ENCODE data around the gene NEMP2. TPM values are rescaled to one million over a fixed set of nuclear protein-coding genes. Genes with fewer than 3 reads are reported as not detected.

Gene NEMP2
- total RNA-seq, 1 donor from 2014 or later, result 13.8 TPM

DNA sequence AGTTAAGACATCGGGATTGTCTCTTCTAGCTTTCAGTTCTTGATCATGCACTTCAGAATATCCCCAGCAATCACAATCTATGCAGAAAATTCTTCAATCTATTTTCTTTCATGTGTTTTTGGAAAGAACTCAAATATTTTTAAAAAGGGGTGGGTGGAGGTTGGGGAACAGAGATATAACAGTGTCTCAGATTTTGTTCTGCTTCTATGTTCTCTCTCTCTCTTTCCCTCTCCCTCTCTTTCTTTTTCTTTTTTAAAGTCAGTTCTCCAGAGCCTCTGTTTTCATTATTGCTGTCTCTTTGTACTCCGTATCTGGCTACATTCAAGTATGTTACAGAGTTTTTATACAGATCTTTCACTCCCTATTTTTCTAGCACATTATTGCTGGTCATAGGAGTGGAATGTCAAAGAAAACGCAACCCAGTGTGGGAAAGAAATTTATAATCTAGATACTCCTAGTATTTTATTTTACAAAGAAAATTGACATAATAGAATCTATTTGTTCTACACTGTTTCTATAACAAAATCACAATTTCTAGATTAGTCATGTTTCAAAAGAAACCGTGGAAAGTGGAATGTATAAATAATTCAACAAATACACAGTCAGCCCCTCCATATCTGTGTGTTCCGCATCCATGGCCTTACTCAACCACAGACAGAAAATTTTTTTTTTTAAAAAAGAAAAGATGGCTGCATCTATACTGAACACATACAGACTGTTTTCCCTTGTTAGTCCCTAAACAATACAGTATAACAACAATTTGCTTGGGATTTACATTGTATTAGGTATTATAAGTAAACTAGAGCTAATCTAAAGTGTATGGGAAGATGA is 11.2 kb upstream of the NEMP2 start:
- H3K9me3 Mint-ChIP-seq, result peaks cover 21% of the 10 kb centered on the region
- Histone ChIP-seq H3K27ac (no peak overlapping the region), H3K9ac (no peak overlapping the region), H3F3A (ENCODE audit: low read depth) (no peaks in the 10 kb centered on the region), H3K36me3 (no peaks in the 10 kb centered on the region), H3K79me2 (ENCODE audit: low read depth) (no peaks in the 10 kb centered on the region), H2AFZ (replicated peaks) (no peak overlapping the region), H3K4me3 (no peak overlapping the region), H3K9me3 (ENCODE audit: low read depth) (peaks cover under 1% of the 10 kb centered on the region), H3K4me2 (no peak overlapping the region), H3K4me1 (no peaks in the 10 kb centered on the region), H4K20me1 (ENCODE audit: low read depth) (no peaks in the 10 kb centered on the region), H3K27me3 (no peaks in the 10 kb centered on the region)
- H3K27ac Mint-ChIP-seq, result no peak overlapping the region
- no peak for DNase-seq (ENCODE audit: low spot score)
- H3K36me3 Mint-ChIP-seq, result peaks cover 5% of the 10 kb centered on the region
- H3K4me3 Mint-ChIP-seq, result no peak overlapping the region
- TF ChIP-seq EZH2phosphoT487 (IDR thresholded peaks at IDR 0.05), result no peak
- H3K4me1 Mint-ChIP-seq, result no peaks in the 10 kb centered on the region
- peaks cover 6% of the 10 kb centered on the region for H3K27me3 Mint-ChIP-seq (ENCODE audit: insufficient read depth, low read depth)

DNA sequence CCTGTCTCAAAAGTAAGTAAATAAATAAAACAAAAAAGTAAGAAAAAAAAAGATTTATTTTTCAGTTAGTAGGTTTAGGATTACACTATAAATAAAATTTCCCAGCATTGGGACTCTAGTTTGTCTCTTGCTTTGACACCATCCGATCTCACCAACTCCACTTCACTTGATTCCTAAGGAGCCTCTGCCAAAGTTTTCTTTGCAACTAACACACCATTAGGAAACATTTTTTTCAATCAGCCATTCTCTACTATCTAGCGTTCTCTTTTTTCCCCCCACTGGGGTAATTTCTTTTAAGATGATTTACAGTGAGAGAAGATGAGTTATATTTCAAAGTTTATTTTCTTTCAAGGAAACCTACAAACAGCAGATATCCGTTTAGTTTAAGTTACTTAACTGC is 10.6 kb upstream of the NEMP2 start:
- Histone ChIP-seq H3K9me3 (ENCODE audit: low read depth) (peaks cover 7% of the 10 kb centered on the region), H3K4me1 (no peaks in the 10 kb centered on the region), H3K27me3 (no peaks in the 10 kb centered on the region), H2AFZ (replicated peaks) (no peak overlapping the region), H3K4me2 (no peak overlapping the region), H3K9ac (no peak overlapping the region), H4K20me1 (ENCODE audit: low read depth) (no peaks in the 10 kb centered on the region), H3K27ac (no peak overlapping the region), H3K4me3 (no peak overlapping the region), H3F3A (ENCODE audit: low read depth) (no peaks in the 10 kb centered on the region), H3K36me3 (no peaks in the 10 kb centered on the region), H3K79me2 (ENCODE audit: low read depth) (no peaks in the 10 kb centered on the region)
- H3K4me1 Mint-ChIP-seq, result no peaks in the 10 kb centered on the region
- H3K9me3 Mint-ChIP-seq, result peaks cover 27% of the 10 kb centered on the region
- no peak overlapping the region for H3K27ac Mint-ChIP-seq
- no peak overlapping the region for H3K4me3 Mint-ChIP-seq
- no peak for DNase-seq (ENCODE audit: low spot score)
- H3K36me3 Mint-ChIP-seq, result peaks cover 6% of the 10 kb centered on the region
- peaks cover 6% of the 10 kb centered on the region for H3K27me3 Mint-ChIP-seq (ENCODE audit: insufficient read depth, low read depth)
- TF ChIP-seq EZH2phosphoT487 (IDR thresholded peaks at IDR 0.05) (no peak), EZH2 (IDR thresholded peaks at IDR 0.05) (no peak)
- TF ChIP-seq, protein P1, sequence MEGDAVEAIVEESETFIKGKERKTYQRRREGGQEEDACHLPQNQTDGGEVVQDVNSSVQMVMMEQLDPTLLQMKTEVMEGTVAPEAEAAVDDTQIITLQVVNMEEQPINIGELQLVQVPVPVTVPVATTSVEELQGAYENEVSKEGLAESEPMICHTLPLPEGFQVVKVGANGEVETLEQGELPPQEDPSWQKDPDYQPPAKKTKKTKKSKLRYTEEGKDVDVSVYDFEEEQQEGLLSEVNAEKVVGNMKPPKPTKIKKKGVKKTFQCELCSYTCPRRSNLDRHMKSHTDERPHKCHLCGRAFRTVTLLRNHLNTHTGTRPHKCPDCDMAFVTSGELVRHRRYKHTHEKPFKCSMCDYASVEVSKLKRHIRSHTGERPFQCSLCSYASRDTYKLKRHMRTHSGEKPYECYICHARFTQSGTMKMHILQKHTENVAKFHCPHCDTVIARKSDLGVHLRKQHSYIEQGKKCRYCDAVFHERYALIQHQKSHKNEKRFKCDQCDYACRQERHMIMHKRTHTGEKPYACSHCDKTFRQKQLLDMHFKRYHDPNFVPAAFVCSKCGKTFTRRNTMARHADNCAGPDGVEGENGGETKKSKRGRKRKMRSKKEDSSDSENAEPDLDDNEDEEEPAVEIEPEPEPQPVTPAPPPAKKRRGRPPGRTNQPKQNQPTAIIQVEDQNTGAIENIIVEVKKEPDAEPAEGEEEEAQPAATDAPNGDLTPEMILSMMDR (IDR thresholded peaks at IDR 0.05), result no peak

DNA sequence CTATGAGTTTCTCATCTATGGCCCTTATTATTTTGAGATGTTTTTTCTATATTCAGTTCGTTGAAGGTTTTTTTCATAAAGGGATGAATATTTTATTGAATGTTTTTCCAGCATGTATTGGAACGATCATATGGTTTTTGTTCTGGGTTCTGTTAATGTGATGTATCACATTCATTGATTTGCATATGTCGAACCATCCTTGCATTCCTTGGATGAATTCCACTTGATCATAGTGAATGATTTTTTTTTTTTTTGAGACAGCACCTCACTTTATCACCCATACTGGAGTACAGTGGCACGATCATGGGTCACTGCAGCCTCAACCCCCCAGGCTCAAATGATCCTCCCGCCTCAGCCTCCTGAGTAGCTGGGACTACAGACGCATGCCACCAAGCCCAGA is 5.5 kb upstream of the NEMP2 start:
- no peak overlapping the region for H3K4me3 ChIP-seq
- no peak overlapping the region for H3K9ac ChIP-seq
- Mint-ChIP-seq H3K4me1 (peaks cover 12% of the 10 kb centered on the region), H3K36me3 (peaks cover 18% of the 10 kb centered on the region), H3K27ac (no peak overlapping the region), H3K4me3 (no peak overlapping the region), H3K27me3 (ENCODE audit: insufficient read depth, low read depth) (peaks cover 4% of the 10 kb centered on the region), H3K9me3 (peaks cover 54% of the 10 kb centered on the region)
- no peaks in the 10 kb centered on the region for H4K20me1 ChIP-seq (ENCODE audit: low read depth)
- peaks cover 9% of the 10 kb centered on the region for H3K36me3 ChIP-seq
- no peak overlapping the region for H2AFZ ChIP-seq (replicated peaks)
- no peak for DNase-seq (ENCODE audit: low spot score)
- TF ChIP-seq EZH2phosphoT487 (IDR thresholded peaks at IDR 0.05) (no peak), EZH2 (IDR thresholded peaks at IDR 0.05) (no peak)
- TF ChIP-seq, protein P1 (IDR thresholded peaks at IDR 0.05), result no peak
- no peak overlapping the region for H3K4me2 ChIP-seq
- no peaks in the 10 kb centered on the region for H3K27me3 ChIP-seq
- peaks cover 21% of the 10 kb centered on the region for H3F3A ChIP-seq (ENCODE audit: low read depth)
- H3K27ac ChIP-seq, result no peak overlapping the region
- peaks cover 22% of the 10 kb centered on the region for H3K9me3 ChIP-seq (ENCODE audit: low read depth)
- H3K4me1 ChIP-seq, result peaks cover 20% of the 10 kb centered on the region
- H3K79me2 ChIP-seq (ENCODE audit: low read depth), result no peaks in the 10 kb centered on the region

DNA sequence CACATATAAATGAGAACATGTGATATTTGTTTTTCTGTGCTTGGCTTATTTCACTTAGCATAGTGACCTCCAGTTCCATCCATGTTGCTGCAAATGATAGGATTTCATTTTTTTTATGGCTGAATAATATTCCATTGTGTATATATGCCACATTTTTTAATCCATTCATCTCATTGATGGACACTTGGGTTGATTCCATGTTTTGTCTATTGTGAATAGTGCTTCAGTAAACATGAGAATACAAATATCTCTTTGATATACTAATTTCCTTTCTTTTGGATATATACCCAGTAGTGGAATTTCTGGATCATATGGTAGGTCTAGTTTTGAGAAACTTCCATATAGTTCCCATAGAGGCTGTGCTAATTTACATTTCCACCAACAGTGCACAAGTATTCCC is 3.7 kb upstream of the NEMP2 start:
- Histone ChIP-seq H3K9me3 (ENCODE audit: low read depth) (peaks cover 22% of the 10 kb centered on the region), H3F3A (ENCODE audit: low read depth) (peaks cover 35% of the 10 kb centered on the region), H3K36me3 (peaks cover 9% of the 10 kb centered on the region), H3K27me3 (no peaks in the 10 kb centered on the region), H3K4me3 (no peak overlapping the region), H2AFZ (replicated peaks) (no peak overlapping the region), H3K79me2 (ENCODE audit: low read depth) (no peaks in the 10 kb centered on the region), H3K27ac (no peak overlapping the region), H3K9ac (no peak overlapping the region), H3K4me1 (peaks cover 27% of the 10 kb centered on the region), H4K20me1 (ENCODE audit: low read depth) (no peaks in the 10 kb centered on the region), H3K4me2 (no peak overlapping the region)
- Mint-ChIP-seq H3K27me3 (ENCODE audit: insufficient read depth, low read depth) (peaks cover 4% of the 10 kb centered on the region), H3K27ac (no peak overlapping the region), H3K9me3 (peaks cover 54% of the 10 kb centered on the region), H3K4me3 (no peak overlapping the region), H3K4me1 (peaks cover 21% of the 10 kb centered on the region), H3K36me3 (peaks cover 18% of the 10 kb centered on the region)
- no peak for DNase-seq (ENCODE audit: low spot score)
- TF ChIP-seq, protein P1 (IDR thresholded peaks at IDR 0.05), result no peak
- TF ChIP-seq EZH2 (IDR thresholded peaks at IDR 0.05), result no peak
